GM13977 (cell line): ENCODE results near the gene SNRNP48.

Source experiments
- DNase-seq: peaks from one replicate; pipeline ENCODE4 v3.0.0; 2012; ENCODE audit warnings: low spot score
- in situ Hi-C: fragments of 300-500 bp; cut with MboI; formaldehyde crosslinking; loops from one replicate; pipeline ENCODE4 v1.12.0; 2022; ENCODE audit warnings: low sequenced_read_pairs, low pct_unique_long_range_greater_than_20kb, mixed read lengths, inconsistent platforms; ENCODE audit not compliant: unreplicated experiment
- TF ChIP-seq, protein P1 (sequence below): IDR thresholded peaks from 2 replicates; pipeline ENCODE4 v1.5.1; 2012; ENCODE audit warnings: mild to moderate bottlenecking, control low read depth; ENCODE audit not compliant: insufficient read depth; ENCODE audit errors: extremely low read depth, missing control alignments

Gene SNRNP48

DNA sequence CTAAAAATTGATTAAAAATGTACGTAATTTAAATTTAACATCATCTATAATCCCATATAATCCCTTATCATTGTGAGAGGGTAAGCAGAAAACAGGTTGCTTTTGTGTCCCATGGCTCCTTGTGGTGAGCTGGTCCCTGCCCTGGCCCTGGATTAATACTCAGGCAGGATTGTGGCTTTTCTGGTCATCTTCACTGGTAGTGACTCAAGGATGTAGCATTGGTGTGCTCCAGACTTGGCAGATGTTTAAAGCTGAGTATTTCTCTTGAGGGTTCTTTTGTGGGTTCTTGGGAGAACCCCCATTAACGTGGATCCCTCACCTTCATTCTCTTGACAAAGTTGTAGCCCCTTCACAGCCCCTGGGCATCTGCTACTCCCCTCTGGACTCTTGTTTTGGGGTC, 39.3 kb downstream of the SNRNP48 start:
- TF ChIP-seq, protein P1, sequence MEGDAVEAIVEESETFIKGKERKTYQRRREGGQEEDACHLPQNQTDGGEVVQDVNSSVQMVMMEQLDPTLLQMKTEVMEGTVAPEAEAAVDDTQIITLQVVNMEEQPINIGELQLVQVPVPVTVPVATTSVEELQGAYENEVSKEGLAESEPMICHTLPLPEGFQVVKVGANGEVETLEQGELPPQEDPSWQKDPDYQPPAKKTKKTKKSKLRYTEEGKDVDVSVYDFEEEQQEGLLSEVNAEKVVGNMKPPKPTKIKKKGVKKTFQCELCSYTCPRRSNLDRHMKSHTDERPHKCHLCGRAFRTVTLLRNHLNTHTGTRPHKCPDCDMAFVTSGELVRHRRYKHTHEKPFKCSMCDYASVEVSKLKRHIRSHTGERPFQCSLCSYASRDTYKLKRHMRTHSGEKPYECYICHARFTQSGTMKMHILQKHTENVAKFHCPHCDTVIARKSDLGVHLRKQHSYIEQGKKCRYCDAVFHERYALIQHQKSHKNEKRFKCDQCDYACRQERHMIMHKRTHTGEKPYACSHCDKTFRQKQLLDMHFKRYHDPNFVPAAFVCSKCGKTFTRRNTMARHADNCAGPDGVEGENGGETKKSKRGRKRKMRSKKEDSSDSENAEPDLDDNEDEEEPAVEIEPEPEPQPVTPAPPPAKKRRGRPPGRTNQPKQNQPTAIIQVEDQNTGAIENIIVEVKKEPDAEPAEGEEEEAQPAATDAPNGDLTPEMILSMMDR: no peak
- no peak for DNase-seq
- in situ Hi-C loops: no loop called here

DNA sequence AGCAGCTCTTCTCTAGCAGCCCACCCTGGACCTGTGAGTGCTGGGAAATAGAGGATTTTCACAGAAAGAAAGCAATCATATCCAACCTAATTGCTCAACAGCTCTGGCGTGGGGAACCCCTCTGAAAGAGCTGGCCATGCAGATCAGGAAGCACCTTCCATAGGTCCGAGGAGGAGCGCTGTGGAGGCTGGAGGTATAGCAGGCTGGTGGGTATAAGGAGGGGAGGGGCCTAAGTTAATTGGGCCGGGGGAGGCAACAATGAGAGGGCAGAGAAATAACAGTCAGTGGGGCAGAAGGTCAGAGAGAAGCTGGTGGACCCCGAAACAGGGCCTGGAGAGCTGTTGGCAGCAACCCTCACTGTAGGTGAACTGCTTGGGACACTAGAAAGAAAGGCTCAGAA, 40.8 kb downstream of the SNRNP48 start:
- in situ Hi-C loops: no loop called here
- TF ChIP-seq, protein P1: no peak
- no peak for DNase-seq

DNA sequence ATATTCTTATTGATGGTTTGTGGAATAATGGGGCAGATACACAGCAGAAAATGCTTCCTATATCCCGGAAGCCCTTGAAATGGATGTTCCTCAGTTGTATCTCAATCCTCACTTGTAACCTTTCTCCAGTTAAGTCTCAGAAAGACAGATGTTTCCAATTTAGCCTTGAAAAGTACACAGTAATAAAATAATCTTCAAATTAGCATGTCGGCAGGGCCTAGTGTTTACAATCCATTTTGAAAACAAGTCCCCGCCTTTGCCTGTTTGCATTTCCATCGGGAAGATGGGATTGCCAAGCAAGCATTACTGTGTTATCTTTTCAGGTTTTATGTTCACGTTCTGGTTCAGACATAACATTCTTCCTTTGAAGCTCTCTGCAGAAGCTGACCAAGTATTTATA, 41.5 kb downstream of the SNRNP48 start:
- in situ Hi-C loops: no loop called here
- DNase-seq: no peak
- TF ChIP-seq, protein P1: no peak

DNA sequence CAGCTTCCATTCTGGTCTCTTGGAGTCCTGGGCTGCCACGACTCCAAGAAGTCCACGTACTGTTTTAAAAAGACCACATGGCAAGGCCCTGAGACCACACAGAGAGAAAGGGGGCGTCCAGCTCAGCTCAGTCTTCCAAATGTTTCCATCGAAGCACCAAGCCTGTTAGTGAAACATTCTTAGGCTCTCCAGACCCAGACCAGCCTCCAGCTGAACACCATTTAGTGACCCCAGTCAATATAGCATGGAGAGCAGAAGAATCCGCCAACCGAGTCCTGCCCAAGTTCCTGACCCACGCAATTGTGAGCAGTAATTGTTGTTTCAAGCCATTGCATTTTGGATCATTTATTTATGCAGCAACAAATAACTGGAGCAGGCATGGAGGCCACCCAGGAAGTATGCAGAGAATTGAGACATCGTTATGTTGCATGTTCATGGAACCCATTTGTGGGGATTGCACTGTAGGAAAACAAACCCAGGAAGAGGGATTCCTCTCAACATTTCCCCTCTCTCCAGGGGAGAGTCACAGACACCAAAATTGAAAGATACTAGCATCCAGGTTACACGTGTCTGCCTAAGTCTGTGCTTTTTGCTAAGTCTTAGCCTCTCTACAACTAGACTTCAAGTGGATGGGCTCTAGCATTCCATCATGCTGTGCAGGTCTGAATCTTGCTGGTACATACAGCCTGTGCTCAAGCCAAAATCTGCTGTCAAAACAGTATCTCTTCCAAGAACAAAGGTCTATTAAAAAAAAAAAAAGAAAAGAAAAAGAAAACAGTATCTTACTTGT, 42.7 kb downstream of the SNRNP48 start:
- no peak for DNase-seq
- TF ChIP-seq, protein P1: no peak
- in situ Hi-C loops: no loop called here

DNA sequence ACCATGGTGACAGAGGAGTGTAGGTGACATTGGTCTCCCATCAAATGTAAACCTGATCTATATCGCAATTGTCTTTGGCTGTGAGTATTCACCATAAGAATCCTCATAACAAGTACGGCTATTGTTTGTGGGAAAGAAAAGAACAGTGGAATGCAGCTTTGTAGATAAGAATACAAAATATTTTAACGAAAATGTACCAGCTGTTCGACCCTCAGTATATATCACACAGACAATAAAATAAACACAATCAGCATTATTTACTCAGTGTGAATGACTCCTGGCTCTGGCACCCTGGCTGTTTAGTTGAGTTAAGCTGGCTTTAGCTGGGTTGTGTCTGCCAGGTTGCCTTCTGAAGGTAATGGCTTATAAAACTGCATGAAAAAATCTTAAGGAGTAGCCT, 43.4 kb downstream of the SNRNP48 start:
- TF ChIP-seq, protein P1: no peak
- DNase-seq: no peak
- in situ Hi-C loops: no loop called here

DNA sequence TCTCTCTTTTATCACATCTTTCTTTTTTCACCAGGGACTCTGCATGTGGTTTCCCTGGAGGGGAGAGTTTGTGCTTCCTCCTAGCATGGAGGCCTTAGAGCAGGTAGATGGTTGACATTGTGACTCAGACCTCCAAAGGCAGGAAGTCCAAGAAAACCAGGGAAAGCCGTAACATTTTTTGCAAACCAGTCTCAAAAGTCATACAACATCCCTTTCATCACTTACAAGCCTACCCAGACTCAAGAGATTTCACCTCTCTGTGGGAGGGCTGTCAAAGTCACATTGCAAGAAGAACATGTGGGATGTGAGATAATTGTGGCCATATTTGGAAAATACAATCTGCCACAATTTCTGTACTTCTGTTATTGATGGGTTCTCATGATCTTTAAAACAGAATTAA, 46.2 kb downstream of the SNRNP48 start:
- TF ChIP-seq, protein P1: no peak
- in situ Hi-C loops: no loop called here
- DNase-seq: no peak

DNA sequence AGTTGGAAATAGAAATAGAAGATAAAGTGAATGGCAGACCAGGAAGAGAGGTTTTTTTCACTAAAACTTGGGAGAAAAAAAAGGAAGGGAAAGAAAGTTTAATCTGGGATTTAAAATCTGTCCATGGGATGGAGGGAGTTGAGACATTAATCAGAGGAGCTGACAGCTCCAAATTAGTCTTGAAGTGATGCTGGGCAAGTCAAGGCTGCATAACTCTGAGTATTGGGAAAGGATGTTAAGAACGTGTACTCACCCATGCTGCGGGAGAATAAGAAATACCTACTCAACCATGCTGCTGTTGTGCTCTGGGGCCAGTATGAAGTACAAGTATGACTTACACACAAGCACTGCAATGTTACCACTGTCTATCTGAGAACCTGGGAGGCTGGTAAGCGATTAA, 47.5 kb downstream of the SNRNP48 start:
- TF ChIP-seq, protein P1: no peak
- in situ Hi-C loops: no loop called here
- no peak for DNase-seq
